ENCODE results near the gene PCDH1. TPM values are rescaled to one million over a fixed set of nuclear protein-coding genes. Genes with fewer than 3 reads are reported as not detected.

Gene PCDH1
- total and polyA plus RNA-seq, 2 of the 8 experiments (the other 6 are each of a cell fraction or from before 2014, with no cell fraction given) = 101 to 102 TPM

DNA sequence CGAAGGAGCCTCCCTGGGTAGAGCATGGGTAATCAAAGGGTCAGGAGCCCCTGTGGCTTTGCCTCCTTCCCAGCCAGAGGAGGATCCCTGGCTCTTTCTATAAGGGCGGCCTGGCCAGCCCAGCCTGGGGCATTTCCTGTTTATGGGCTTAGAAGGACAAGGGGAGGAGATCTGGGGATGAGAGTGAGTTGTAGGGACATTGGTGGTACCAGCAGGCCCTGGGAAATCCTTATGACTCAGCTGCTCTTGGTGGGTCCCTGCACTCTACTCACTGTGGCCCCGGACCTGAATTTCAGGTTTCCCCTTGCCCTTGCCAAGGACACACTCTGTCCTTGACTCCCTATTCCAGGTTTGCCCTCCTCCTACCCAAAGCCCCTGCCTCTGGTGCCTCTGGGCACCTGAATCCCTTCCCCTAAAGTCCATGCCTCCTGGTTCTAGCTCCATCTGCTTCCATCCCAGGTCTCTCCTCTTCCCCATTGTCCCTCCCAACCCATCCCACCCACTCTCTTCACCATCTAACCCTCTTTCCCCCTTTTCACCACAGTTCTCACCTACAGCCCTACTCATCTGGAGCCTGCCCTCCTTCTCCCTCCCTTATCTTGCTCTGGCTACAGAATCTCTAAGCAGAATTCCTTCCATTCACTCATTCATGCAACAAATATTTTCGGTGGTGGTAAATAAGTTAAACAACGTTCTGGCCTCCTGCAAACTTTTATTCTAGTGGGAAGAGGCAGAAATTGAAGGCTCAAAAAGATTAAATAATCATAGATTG, 34.9 kb downstream of the PCDH1 start:
- H2AK5ac ChIP-seq (ENCODE audit: low read depth, low read length) = peak overlapping the region; percentile 99
- peak overlapping the region; percentile 92 for H2BK20ac ChIP-seq (ENCODE audit: low read length)
- POLR2A ChIA-PET (ENCODE audit: partially characterized antibody) = interaction anchor here (0.7 to 10.7 kb wide), 13 partner anchors 7 to 73 kb away, joined by 3 to 173 read pairs (median 3); partner anchors contain the start of gene PCDH1
- H3K79me2 ChIP-seq (ENCODE audit: control insufficient read depth in 1 of 2, insufficient read depth in 2 of 2, low read length in 2 of 2) = peaks cover 0 to 6% of the 10 kb centered on the region in 2 experiments; a peak in 1 of 4 replicates
- no peaks in the 10 kb centered on the region for H3K27me3 ChIP-seq (replicated peaks in 1 of 4; ENCODE audit: control insufficient read depth in 3 of 4, extremely low read depth in 1 of 4, insufficient read depth in 3 of 4, low read length in 3 of 4)
- H2BK15ac ChIP-seq (ENCODE audit: low read length) = 0 out of 2 replicates have a peak overlapping the region, but pooled peaks have one; percentile 61
- peaks cover 44 to 77% (median 62%) of the 10 kb centered on the region in 4 experiments for H3K4me1 ChIP-seq (replicated peaks in 1 of 4; ENCODE audit: control insufficient read depth in 3 of 4, insufficient read depth in 4 of 4, low read length in 3 of 4)
- H3K79me1 ChIP-seq (ENCODE audit: low read depth, low read length) = no peaks in the 10 kb centered on the region; the same call in 1 of the 2 replicates
- 59% methylated on average over 5 of the region's 5 CpGs; no CpG with 5 or more reads in 1 of the 2 experiments for WGBS, 2 experiments (ENCODE audit: extremely low coverage in 1 of 2, insufficient coverage in 1 of 2, insufficient read length in 1 of 2, insufficient replicate concordance in 2 of 2, low coverage in 1 of 2, low lambda C conversion rate in 2 of 2, missing lambda C conversion rate in 1 of 2)
- peak overlapping the region; percentile 65 for H3K27ac ChIP-seq (ENCODE audit: low read depth, low read length)
- CTCF ChIA-PET (ENCODE audit: partially characterized antibody) = interaction anchor here (0.8 to 17.3 kb wide), 11 partner anchors 8 to 36 kb away, joined by 3 to 273 read pairs (median 24); partner anchors contain the start of gene PCDH1
- TF ChIP-seq CTBP2 (IDR thresholded peaks at IDR 0.05; ENCODE audit: borderline replicate concordance, insufficient read depth, insufficient read length, low read length) (no peak), SP1 (IDR thresholded peaks at IDR 0.05; ENCODE audit: low read depth, low read length) (0 out of 2 replicates have a peak, but pooled peaks have one; percentile 23)
- no peak overlapping the region for H3K23ac ChIP-seq (ENCODE audit: insufficient read length)
- no peak overlapping the region for H3K14ac ChIP-seq (ENCODE audit: insufficient read length)
- peak overlapping the region; percentile 99 for H2BK12ac ChIP-seq (ENCODE audit: low read depth, low read length)
- H2AFZ ChIP-seq (ENCODE audit: low read length) = no peak overlapping the region
- no peaks in the 10 kb centered on the region; the same call in 1 of the 2 replicates for H3K23me2 ChIP-seq (ENCODE audit: low read depth, low read length)
- FAIRE-seq = no peak
- H2BK120ac ChIP-seq (replicated peaks; ENCODE audit: low read depth, low read length) = no peak overlapping the region
- peak overlapping the region; percentile 15 for H4K5ac ChIP-seq (ENCODE audit: insufficient read length, low read depth, low read length)
- H3K4me2 ChIP-seq (ENCODE audit: insufficient read depth in 1 of 2, low read depth in 2 of 2, low read length in 2 of 2) = peak overlapping the region; percentile 24 to 25; a peak in 2 of 4 replicates
- H4K91ac ChIP-seq (replicated peaks; ENCODE audit: insufficient read length, low read length) = peak overlapping the region; percentile 95
- peak overlapping the region; percentile 99 for H2BK5ac ChIP-seq (ENCODE audit: low read depth, low read length)
- H3K56ac ChIP-seq (replicated peaks; ENCODE audit: insufficient read length, low read depth, low read length) = no peak overlapping the region
- peak overlapping the region in 1 of 4 experiments; percentile 7; a peak in 1 of 8 replicates for H3K4me3 ChIP-seq (ENCODE audit: extremely low read depth in 1 of 4, insufficient read depth in 2 of 4, low read depth in 3 of 4, low read length in 4 of 4)
- H4K8ac ChIP-seq (ENCODE audit: extremely low read depth, insufficient read depth, low read length) = no peak overlapping the region
- peak overlapping the region; percentile 17 for H3K4ac ChIP-seq (replicated peaks; ENCODE audit: insufficient read length, low read depth, low read length)
- H3K36me3 ChIP-seq (ENCODE audit: control insufficient read depth in 2 of 4, insufficient read depth in 4 of 4, low read length in 3 of 4) = no peaks in the 10 kb centered on the region
- peak overlapping the region in 2 of 4 experiments; percentile 10 to 33; a peak in 3 of 7 replicates for H3K9ac ChIP-seq (replicated peaks in 1 of 4; ENCODE audit: extremely low read depth in 1 of 4, low read depth in 3 of 4, low read length in 3 of 4)
- peak overlapping the region; percentile 97 for H3K18ac ChIP-seq (ENCODE audit: extremely low read depth, low read length)
- no peaks in the 10 kb centered on the region for H4K20me1 ChIP-seq (replicated peaks in 1 of 2; ENCODE audit: control insufficient read depth in 1 of 2, insufficient read depth in 2 of 2, low read length in 2 of 2)
- DNase-seq (ENCODE audit: low read depth in 1 of 2, low spot score in 2 of 2) = no peak
- H3K9me3 ChIP-seq (ENCODE audit: insufficient read depth in 2 of 2, low read depth in 1 of 2, low read length in 1 of 2) = no peaks in the 10 kb centered on the region

Data from H1 (cell line).